Astrocyte (in vitro differentiated cells and primary cell): ENCODE results near the gene SMO. TPM values are rescaled to one million over a fixed set of nuclear protein-coding genes. Genes with fewer than 3 reads are reported as not detected.
"Not testable (repeated sequence)": the region's sequence is repeated elsewhere in the genome, so short reads cannot be mapped to it uniquely, and the experiment has no call there.

Experiments used
- DNase-seq: peaks from one replicate; pipeline ENCODE4 v3.0.0-alpha.2; 2010; ENCODE audit warnings: low read depth
- FAIRE-seq: peaks from 2 replicates; lab custom pipeline; 2011; peaks lifted over from hg19 to GRCh38; lab: Jason Lieb, UNC
- H2AFZ ChIP-seq: 2 replicates; pipeline ENCODE4 v1.6.0; 2012; ENCODE audit warnings: low read depth, low read length, inconsistent platforms
- H3K27ac ChIP-seq: 2 replicates; pipeline ENCODE4 v1.5.1; 2011; ENCODE audit warnings: low read depth, low read length, inconsistent platforms
- H3K27me3 ChIP-seq: 2 replicates; pipeline ENCODE4 v1.6.0; 2011; ENCODE audit warnings: low read length, inconsistent platforms; ENCODE audit not compliant: insufficient read depth
- H3K36me3 ChIP-seq: 2 replicates; pipeline ENCODE4 v1.5.1; 2011; ENCODE audit warnings: low read length, inconsistent platforms; ENCODE audit not compliant: insufficient read depth
- H3K4me1 ChIP-seq: 2 replicates; pipeline ENCODE4 v1.5.1; 2011; ENCODE audit warnings: low read length, inconsistent platforms; ENCODE audit not compliant: insufficient read depth
- H3K4me2 ChIP-seq: 2 replicates; pipeline ENCODE4 v1.6.0; 2012; ENCODE audit warnings: low read length, inconsistent platforms
- H3K4me3 ChIP-seq: 2 replicates; pipeline ENCODE4 v1.5.1; 2011; ENCODE audit warnings: low read depth, mild to moderate bottlenecking, low read length, inconsistent platforms; ENCODE audit not compliant: insufficient read depth
- H3K79me2 ChIP-seq: 2 replicates; pipeline ENCODE4 v1.6.0; 2012; ENCODE audit warnings: mild to moderate bottlenecking, low read length, inconsistent platforms; ENCODE audit not compliant: insufficient read depth
- H3K9ac ChIP-seq: 2 replicates; pipeline ENCODE4 v1.6.0; 2012; ENCODE audit warnings: mild to moderate bottlenecking, low read length, inconsistent platforms
- H3K9me3 ChIP-seq: 2 replicates; pipeline ENCODE4 v1.5.1; 2012; ENCODE audit warnings: low read depth, mild to moderate bottlenecking, low read length, inconsistent platforms; ENCODE audit not compliant: insufficient read depth
- H4K20me1 ChIP-seq: 2 replicates; pipeline ENCODE4 v1.6.0; 2012; ENCODE audit warnings: low read length, inconsistent platforms; ENCODE audit not compliant: insufficient read depth
- H3K27ac Mint-ChIP-seq: one replicate; pipeline ENCODE4 v1.8.0; 2021; ENCODE audit warnings: mild to moderate bottlenecking, mixed read lengths; ENCODE audit not compliant: unreplicated experiment
- H3K27me3 Mint-ChIP-seq: one replicate; pipeline ENCODE4 v1.8.0; 2021; ENCODE audit warnings: low read depth, mixed read lengths; ENCODE audit not compliant: unreplicated experiment
- H3K36me3 Mint-ChIP-seq: one replicate; pipeline ENCODE4 v1.8.0; 2021; ENCODE audit warnings: low read depth, mixed read lengths; ENCODE audit not compliant: unreplicated experiment
- H3K4me1 Mint-ChIP-seq: one replicate; pipeline ENCODE4 v1.8.0; 2021; ENCODE audit warnings: low read depth, mixed read lengths; ENCODE audit not compliant: unreplicated experiment
- H3K4me3 Mint-ChIP-seq: one replicate; pipeline ENCODE4 v1.8.0; 2021; ENCODE audit warnings: mild to moderate bottlenecking, moderate library complexity, mixed read lengths; ENCODE audit not compliant: unreplicated experiment
- H3K9me3 Mint-ChIP-seq: one replicate; pipeline ENCODE4 v1.8.0; 2021; ENCODE audit warnings: mild to moderate bottlenecking, mixed read lengths; ENCODE audit not compliant: unreplicated experiment
- CTCF ChIP-seq: IDR thresholded peaks from 2 replicates; pipeline ENCODE4 v1.5.1; 2011; ENCODE audit warnings: low read depth, mild to moderate bottlenecking, inconsistent platforms, low read length, moderate library complexity; ENCODE audit not compliant: insufficient read depth
- EZH2 ChIP-seq: IDR thresholded peaks from 2 replicates; pipeline ENCODE4 v1.6.1; 2012; ENCODE audit warnings: mild to moderate bottlenecking, low read length, inconsistent platforms; ENCODE audit not compliant: insufficient read depth
- total RNA-seq: library from RNA; stranded (reverse); gene quantifications from 2 replicates; pipeline ENCODE4 v1.2.1, GENCODE V29; 2021

SMO gene
- total RNA-seq, 1 donor from 2014 or later = 20.0 TPM

GRCh38 chr7:129245533-129245932, 57.1 kb downstream of the SMO start:
- no peaks in the 10 kb centered on the region for H3K4me1 ChIP-seq
- FAIRE-seq = no peak

GRCh38 chr7:129247087-129247486, 58.7 kb downstream of the SMO start:
- Histone ChIP-seq H3K36me3 (no peaks in the 10 kb centered on the region), H3K4me2 (no peak overlapping the region), H3K79me2 (peaks cover 3% of the 10 kb centered on the region), H3K9ac (no peak overlapping the region), H3K4me1 (no peaks in the 10 kb centered on the region), H2AFZ (no peak overlapping the region), H4K20me1 (no peaks in the 10 kb centered on the region), H3K27me3 (no peaks in the 10 kb centered on the region), H3K4me3 (no peak overlapping the region), H3K27ac (no peak overlapping the region), H3K9me3 (no peaks in the 10 kb centered on the region)
- H3K27ac Mint-ChIP-seq = no peak overlapping the region
- peaks cover 4% of the 10 kb centered on the region for H3K36me3 Mint-ChIP-seq
- TF ChIP-seq EZH2 (no peak), CTCF (no peak)
- H3K9me3 Mint-ChIP-seq = no peaks in the 10 kb centered on the region
- H3K4me1 Mint-ChIP-seq = no peaks in the 10 kb centered on the region
- H3K27me3 Mint-ChIP-seq = no peaks in the 10 kb centered on the region
- no peak for DNase-seq
- FAIRE-seq = no peak
- H3K4me3 Mint-ChIP-seq = no peak overlapping the region

More at GRCh38 chr7:129245533-129245932, 57.1 kb downstream of the SMO start:
- Histone ChIP-seq H4K20me1 (peaks cover 4% of the 10 kb centered on the region), H3K79me2 (peaks cover 3% of the 10 kb centered on the region), H3K27ac (no peak overlapping the region), H3K9ac (no peak overlapping the region), H3K9me3 (no peaks in the 10 kb centered on the region), H2AFZ (no peak overlapping the region), H3K36me3 (no peaks in the 10 kb centered on the region), H3K27me3 (no peaks in the 10 kb centered on the region), H3K4me3 (no peak overlapping the region), H3K4me2 (no peak overlapping the region)
- peaks cover 3% of the 10 kb centered on the region for H3K4me1 Mint-ChIP-seq
- no peak for DNase-seq
- peaks cover 4% of the 10 kb centered on the region for H3K36me3 Mint-ChIP-seq
- H3K9me3 Mint-ChIP-seq = no peaks in the 10 kb centered on the region
- H3K27ac Mint-ChIP-seq = no peak overlapping the region
- no peaks in the 10 kb centered on the region for H3K27me3 Mint-ChIP-seq
- H3K4me3 Mint-ChIP-seq = no peak overlapping the region
- TF ChIP-seq EZH2 = no peak
- TF ChIP-seq CTCF = no peak

GRCh38 chr7:129252128-129252527, 63.7 kb downstream of the SMO start:
- no peaks in the 10 kb centered on the region for H3K4me1 Mint-ChIP-seq
- H3K4me2 ChIP-seq = no peak overlapping the region
- H3K36me3 Mint-ChIP-seq = no peaks in the 10 kb centered on the region
- H3K9me3 Mint-ChIP-seq = no peaks in the 10 kb centered on the region
- no peaks in the 10 kb centered on the region for H4K20me1 ChIP-seq
- TF ChIP-seq EZH2 = no peak
- no peak for TF ChIP-seq CTCF
- H3K27ac Mint-ChIP-seq = no peak overlapping the region
- H3K9me3 ChIP-seq = no peaks in the 10 kb centered on the region
- DNase-seq (no peak), FAIRE-seq (no peak)
- no peak overlapping the region for H3K27ac ChIP-seq
- no peaks in the 10 kb centered on the region for H3K4me1 ChIP-seq
- no peaks in the 10 kb centered on the region for H3K36me3 ChIP-seq
- no peak overlapping the region for H3K4me3 Mint-ChIP-seq
- no peak overlapping the region for H3K4me3 ChIP-seq
- no peak overlapping the region for H3K9ac ChIP-seq
- no peaks in the 10 kb centered on the region for H3K27me3 Mint-ChIP-seq
- H2AFZ ChIP-seq = no peak overlapping the region
- no peaks in the 10 kb centered on the region for H3K79me2 ChIP-seq
- H3K27me3 ChIP-seq = no peaks in the 10 kb centered on the region

- H3K9me3 ChIP-seq, H3K4me1 Mint-ChIP-seq, DNase-seq, FAIRE-seq, H3K9ac ChIP-seq, H3K4me3 Mint-ChIP-seq, H3K4me1 ChIP-seq, H3K27ac Mint-ChIP-seq, H3K4me2 ChIP-seq, H3K36me3 ChIP-seq, H4K20me1 ChIP-seq, H2AFZ ChIP-seq, H3K27me3 Mint-ChIP-seq, H3K79me2 ChIP-seq, H3K36me3 Mint-ChIP-seq, H3K9me3 Mint-ChIP-seq, H3K4me3 ChIP-seq, H3K27me3 ChIP-seq, H3K27ac ChIP-seq: not testable (repeated sequence)
Observed at GRCh38 chr7:129252603-129253002, 64.2 kb downstream of the SMO start.
